IMR-90 (cell line): Measurements from ENCODE around the gene BAIAP2. TPM values are rescaled to one million over a fixed set of nuclear protein-coding genes. Genes with fewer than 3 reads are reported as not detected.

Experiments used
- ATAC-seq: fragments of 200-7000 bp; cut with Tn5 transposase; 2 replicates; pipeline ENCODE4 v1.9.1; 2020; ENCODE audit warnings: low read depth, mild to moderate bottlenecking, moderate library complexity
- BruUV-seq: library from RNA; stranded (reverse); fragments of 400-500 nt; replicated peaks from 2 replicates; lab custom pipeline; 2021; lab: Mats Ljungman, UMichigan
- CTCF ChIA-PET: fragments of 300-600 bp; formaldehyde crosslinking; extraction: SDS; loops from one replicate; lab custom pipeline; 2021; ENCODE audit warnings: antibody characterized with exemption; lab: Yijun Ruan, JAX
- POLR2A ChIA-PET: fragments of 300-600 bp; sonication (Branson Sonifier 250); formaldehyde crosslinking; loops from one replicate; lab custom pipeline; 2022; ENCODE audit warnings: antibody characterized with exemption; ENCODE audit not compliant: unreplicated experiment; lab: Charles Lee
- DNase-seq: peaks from one replicate; pipeline ENCODE4 v3.0.0; 2013
- H2AFZ ChIP-seq: replicated peaks from 2 replicates; pipeline ENCODE3; 2013; ENCODE audit warnings: low read length, mild to moderate bottlenecking; ENCODE audit not compliant: poor library complexity
- H2AK5ac ChIP-seq: 2 replicates; pipeline ENCODE4 v1.6.1; 2013; ENCODE audit warnings: low read depth, low read length, inconsistent platforms
- H2AK9ac ChIP-seq: replicated peaks from 2 replicates; pipeline ENCODE3; 2013; ENCODE audit warnings: mild to moderate bottlenecking, low read depth, low read length, moderate library complexity; ENCODE audit not compliant: poor library complexity
- H2BK120ac ChIP-seq: 2 replicates; pipeline ENCODE4 v1.6.1; 2013; ENCODE audit warnings: low read depth, low read length, inconsistent platforms
- H2BK15ac ChIP-seq: 3 replicates; pipeline ENCODE4 v1.6.1; 2013; ENCODE audit warnings: low read depth, low read length, inconsistent platforms
- H2BK20ac ChIP-seq: 2 replicates; pipeline ENCODE4 v1.6.1; 2013; ENCODE audit warnings: low read depth, mild to moderate bottlenecking, inconsistent platforms, low read length, moderate library complexity
- H2BK5ac ChIP-seq: 2 replicates; pipeline ENCODE4 v1.6.1; 2013; ENCODE audit warnings: mild to moderate bottlenecking, low read depth, low read length, inconsistent platforms; ENCODE audit not compliant: poor library complexity, severe bottlenecking
- H3K14ac ChIP-seq: replicated peaks from 2 replicates; pipeline ENCODE4 v1.6.1; 2013; ENCODE audit warnings: low read depth, low read length, inconsistent platforms
- H3K18ac ChIP-seq: 2 replicates; pipeline ENCODE4 v1.6.1; 2013; ENCODE audit warnings: low read depth, low read length, control low read depth
- H3K23ac ChIP-seq: 2 replicates; pipeline ENCODE4 v1.6.1; 2013; ENCODE audit warnings: low read depth, low read length, inconsistent platforms
- H3K27ac ChIP-seq: 2 replicates; pipeline ENCODE4 v1.5.1; 2013; ENCODE audit warnings: mild to moderate bottlenecking, control low read depth, low read length; ENCODE audit not compliant: insufficient read depth
- H3K27me3 ChIP-seq: 2 replicates; pipeline ENCODE4 v1.6.1; 2013; ENCODE audit warnings: low read length; ENCODE audit not compliant: control insufficient read depth, insufficient read depth
- H3K36me3 ChIP-seq: 2 replicates; pipeline ENCODE4 v1.6.1; 2013; ENCODE audit warnings: low read length, mixed read lengths; ENCODE audit not compliant: control insufficient read depth, insufficient read depth
- H3K4ac ChIP-seq: 2 replicates; pipeline ENCODE4 v1.6.1; 2013; ENCODE audit warnings: low read depth, low read length, inconsistent platforms
- H3K4me1 ChIP-seq: 2 replicates; pipeline ENCODE4 v1.6.1; 2013; ENCODE audit warnings: low read length, mixed read lengths; ENCODE audit not compliant: control insufficient read depth, insufficient read depth
- H3K4me2 ChIP-seq: 2 replicates; pipeline ENCODE4 v1.6.1; 2013; ENCODE audit warnings: low read depth, mild to moderate bottlenecking, control low read depth, low read length, moderate library complexity
- H3K4me3 ChIP-seq: 2 replicates; pipeline ENCODE4 v1.5.1; 2013; ENCODE audit warnings: low read depth, mild to moderate bottlenecking, control low read depth, low read length, moderate library complexity; ENCODE audit not compliant: insufficient read depth
- H3K56ac ChIP-seq: 2 replicates; pipeline ENCODE4 v1.6.1; 2013; ENCODE audit warnings: low read length, inconsistent platforms; ENCODE audit not compliant: insufficient read depth; ENCODE audit errors: extremely low read depth
- H3K79me1 ChIP-seq, 2 experiments: 2 replicates each; pipeline ENCODE4 v1.6.1; 2013; ENCODE audit warnings: low read length in 2 of 2, inconsistent platforms in 1 of 2, low read depth in 1 of 2
- H3K9ac ChIP-seq: 2 replicates; pipeline ENCODE4 v1.6.1; 2013; ENCODE audit warnings: low read depth, low read length, control low read depth
- H3K9me1 ChIP-seq: 2 replicates; pipeline ENCODE4 v1.6.1; 2013; ENCODE audit warnings: low read length, inconsistent platforms; ENCODE audit not compliant: insufficient read depth
- H3K9me3 ChIP-seq: 2 replicates; pipeline ENCODE4 v1.6.1; 2013; ENCODE audit warnings: low read length; ENCODE audit not compliant: control insufficient read depth, insufficient read depth
- H4K20me1 ChIP-seq: 2 replicates; pipeline ENCODE4 v1.6.1; 2013; ENCODE audit warnings: low read length, inconsistent platforms; ENCODE audit not compliant: insufficient read depth
- H4K5ac ChIP-seq: 2 replicates; pipeline ENCODE4 v1.6.1; 2013; ENCODE audit warnings: mild to moderate bottlenecking, low read depth, low read length, control low read depth
- H4K8ac ChIP-seq, 2 experiments: 2 replicates each; pipeline ENCODE4 v1.6.1; 2013; ENCODE audit warnings: low read depth in 2 of 2, low read length in 2 of 2, control low read depth in 1 of 2, inconsistent platforms in 1 of 2
- H4K91ac ChIP-seq: 2 replicates; pipeline ENCODE4 v1.6.1; 2013; ENCODE audit warnings: low read depth, low read length, inconsistent platforms; ENCODE audit not compliant: insufficient read depth
- CEBPB ChIP-seq: IDR thresholded peaks from 2 replicates; pipeline ENCODE4 v1.6.1; 2012; ENCODE audit warnings: low read depth, low read length, improper control_type of control experiment
- CHD1 ChIP-seq: IDR thresholded peaks from 2 replicates; pipeline ENCODE4 v1.6.1; 2012; ENCODE audit warnings: low read depth, low read length, improper control_type of control experiment
- FOS ChIP-seq: fragments of 150-350 bp; IDR thresholded peaks from 2 replicates; pipeline ENCODE4 v1.6.1; 2016; ENCODE audit warnings: low read depth, low read length
- WGBS, 2 experiments: methylation state at CpG; one replicate each; pipeline versions ENCODE4 v1.1.5 to v1.1.7; 2013; ENCODE audit warnings: missing lambda C conversion rate in 2 of 2; ENCODE audit not compliant: insufficient read length in 1 of 2; ENCODE audit errors: extremely low coverage in 2 of 2; 5-methylcytosine and 5-hydroxymethylcytosine counted together
- dilution Hi-C: fragments of 300-500 bp; cut with HindIII; formaldehyde crosslinking; loops from one replicate; pipeline ENCODE4 v1.14.3; 2018; ENCODE audit warnings: low sequenced_read_pairs; ENCODE audit not compliant: unreplicated experiment
- in situ Hi-C: fragments of 300-500 bp; cut with MboI; formaldehyde crosslinking; loops from 3 replicates; pipeline ENCODE4 v1.14.3; 2019; ENCODE audit warnings: low sequenced_read_pairs, inconsistent platforms, mixed read lengths
- intact Hi-C: fragments of 100-400 bp; cut with micrococcal nuclease; formaldehyde crosslinking; loops from 2 replicates; pipeline ENCODE4 v1.10.0; 2022
- polyA plus RNA-seq, 3 experiments: library from polyadenylated mRNA; depleted of rRNA; stranded (reverse); fragments of >200 nt; gene quantifications; 2 replicates each; pipeline ENCODE4 v1.2.3, GENCODE V29; 2012; ENCODE audit warnings: low replicate concordance in 1 of 3
- total RNA-seq: library from RNA; depleted of rRNA; stranded (reverse); fragments of >200 nt; gene quantifications from 2 replicates; pipeline ENCODE4 v1.2.3, GENCODE V29; 2012

Gene BAIAP2
- total and polyA plus RNA-seq, 2 of the 4 experiments (the other 2 are of a cell fraction) = 18.3 to 32.6 TPM

GRCh38 chr17:81059026-81059425 is 24.1 kb downstream of the BAIAP2 start:
- Histone ChIP-seq H2BK5ac (no peak overlapping the region), H4K8ac (no peak overlapping the region), H2AFZ (no peak overlapping the region), H3K56ac (no peak overlapping the region), H2AK9ac (no peak overlapping the region), H3K9ac (no peak overlapping the region), H3K27ac (no peak overlapping the region), H2AK5ac (no peak overlapping the region), H4K91ac (no peak overlapping the region), H3K14ac (no peak overlapping the region), H3K23ac (no peak overlapping the region), H4K20me1 (peaks cover 9% of the 10 kb centered on the region; the same call in 1 of the 2 replicates), H3K27me3 (no peaks in the 10 kb centered on the region), H2BK15ac (no peak overlapping the region), H3K9me3 (no peaks in the 10 kb centered on the region), H3K4me1 (peaks cover 5% of the 10 kb centered on the region), H4K5ac (no peak overlapping the region), H3K4ac (no peak overlapping the region), H2BK20ac (no peak overlapping the region), H3K9me1 (peaks cover 5% of the 10 kb centered on the region; the same call in 1 of the 2 replicates), H3K4me3 (no peak overlapping the region), H3K79me1 (peaks cover 7 to 15% of the 10 kb centered on the region in 2 experiments; a peak in 2 of 4 replicates), H3K18ac (no peak overlapping the region), H3K36me3 (peaks cover 9% of the 10 kb centered on the region; the same call in 1 of the 2 replicates), H2BK120ac (no peak overlapping the region), H3K4me2 (no peak overlapping the region)
- intact Hi-C loops = no loop called here
- in situ Hi-C loops = no loop called here
- ChIA-PET POLR2A (no interaction called here), CTCF (interaction anchor here (0.7 kb wide), 1 partner anchor 75 kb away, joined by 4 read pairs; no protein-coding TSS in a partner anchor)
- no CpG with 5 or more reads among the region's 23 CpGs for WGBS, 2 experiments
- no peak for ATAC-seq
- BruUV-seq = no TSS peak
- TF ChIP-seq FOS (no peak), CHD1 (no peak), CEBPB (no peak)
- DNase-seq = no peak
- dilution Hi-C loops = no loop called here
